Activated CD4-positive, alpha-beta T cell treated with anti-CD3 and anti-CD28 coated beads for 4 hours (primary cell): Measurements from ENCODE around the gene APOOL.
"Not testable (repeated sequence)": the region's sequence is repeated elsewhere in the genome, so short reads cannot be mapped to it uniquely, and the experiment has no call there.

Experiments used
- DNase-seq, 2 donors: peaks; one replicate each; pipeline ENCODE4 v3.0.0-alpha.2; 2020

The APOOL gene, protein sequence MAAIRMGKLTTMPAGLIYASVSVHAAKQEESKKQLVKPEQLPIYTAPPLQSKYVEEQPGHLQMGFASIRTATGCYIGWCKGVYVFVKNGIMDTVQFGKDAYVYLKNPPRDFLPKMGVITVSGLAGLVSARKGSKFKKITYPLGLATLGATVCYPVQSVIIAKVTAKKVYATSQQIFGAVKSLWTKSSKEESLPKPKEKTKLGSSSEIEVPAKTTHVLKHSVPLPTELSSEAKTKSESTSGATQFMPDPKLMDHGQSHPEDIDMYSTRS

DNA sequence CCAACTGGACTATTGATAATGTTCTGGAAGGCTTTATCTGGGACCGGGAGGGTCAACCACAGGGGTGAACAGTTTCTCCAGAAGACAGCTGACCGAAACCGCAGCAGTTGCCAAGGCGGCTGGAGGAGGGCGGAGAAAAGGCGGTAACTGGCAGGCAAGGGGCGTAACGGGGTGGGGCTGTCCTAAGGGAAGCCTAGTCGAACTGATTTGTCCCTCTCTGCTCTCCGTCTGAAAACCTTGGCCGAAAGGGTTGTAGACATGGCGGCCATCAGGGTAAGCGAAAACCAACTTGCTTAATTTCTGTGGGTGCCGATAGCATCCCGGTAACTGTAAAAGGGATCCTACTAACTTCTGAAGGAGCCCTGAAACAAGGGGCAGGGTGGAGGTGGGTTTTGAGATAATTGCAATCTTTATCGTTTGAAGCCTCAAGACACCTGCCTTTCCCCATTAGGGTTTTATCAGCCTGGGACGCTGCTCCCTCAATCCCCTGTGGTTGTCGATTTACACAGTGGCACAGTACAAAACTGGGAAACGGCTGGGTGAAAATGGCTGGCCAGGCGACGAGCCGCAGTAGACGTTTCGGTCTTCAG is at the start of gene APOOL:
Gene APOOL, plus strand, starts transcription at position 223 of the 590 bp plus-strand sequence. Its CDS starts 36 bp downstream, at position 259.
- DNase-seq, result peak; percentile 67

DNA sequence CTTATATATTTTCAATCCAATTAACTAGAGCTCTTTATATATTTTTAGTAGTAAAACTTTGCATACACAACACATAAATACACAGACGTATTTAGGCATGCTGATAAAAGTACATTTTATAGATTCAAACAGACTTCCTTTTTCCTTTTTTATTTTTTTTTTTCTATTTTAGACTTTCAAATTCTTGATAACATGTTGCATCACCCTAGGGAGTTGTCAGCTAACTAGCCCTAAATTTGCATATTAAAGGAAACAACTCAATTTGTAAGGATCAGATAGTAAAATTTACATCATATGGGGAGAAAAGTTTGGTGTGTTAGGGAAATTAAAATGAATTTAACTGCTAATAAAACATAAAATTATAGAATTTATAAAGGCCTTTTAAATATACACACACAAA is 47.4 kb upstream of the APOOL start:
- DNase-seq, result no peak

DNA sequence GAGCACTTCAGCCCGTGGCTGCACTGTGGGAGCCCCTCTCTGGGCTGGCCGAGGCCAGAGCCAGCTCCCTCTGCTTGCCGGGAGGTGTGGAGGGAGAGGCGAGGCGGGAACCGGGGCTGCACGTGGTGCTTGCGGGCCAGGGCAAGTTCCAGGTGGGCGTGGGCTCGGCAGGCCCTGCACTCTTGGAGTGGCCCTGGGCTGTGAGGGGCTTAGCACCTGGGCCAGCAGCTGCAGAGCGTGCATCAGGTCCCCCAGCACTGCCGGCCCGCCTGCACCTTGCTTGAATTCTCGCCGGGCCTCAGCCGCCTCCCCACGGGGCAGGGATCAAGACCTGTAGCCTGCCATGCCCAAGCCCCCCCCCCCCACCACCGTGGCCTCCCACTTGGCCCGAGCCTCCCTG is 28.9 kb upstream of the APOOL start:
- DNase-seq, result no peak

DNA sequence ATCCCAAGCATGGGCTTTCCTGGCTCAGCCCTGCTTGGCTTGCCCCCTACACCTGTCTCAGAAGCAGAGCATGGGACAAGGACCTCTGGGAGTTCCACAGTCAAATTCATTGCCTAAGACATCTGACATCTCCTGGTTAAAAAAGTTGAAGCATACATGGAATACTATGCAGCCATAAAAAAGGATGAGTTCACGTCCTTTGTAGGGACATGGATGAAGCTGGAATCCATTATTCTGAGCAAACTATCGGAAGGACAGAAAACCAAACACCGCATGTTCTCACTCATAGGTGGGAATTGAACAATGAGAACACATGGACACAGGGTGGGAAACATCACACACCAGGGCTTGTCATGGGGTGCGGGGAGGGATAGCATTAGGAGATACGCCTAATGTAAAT is 11.9 kb upstream of the APOOL start:
- DNase-seq, result not testable (repeated sequence)

DNA sequence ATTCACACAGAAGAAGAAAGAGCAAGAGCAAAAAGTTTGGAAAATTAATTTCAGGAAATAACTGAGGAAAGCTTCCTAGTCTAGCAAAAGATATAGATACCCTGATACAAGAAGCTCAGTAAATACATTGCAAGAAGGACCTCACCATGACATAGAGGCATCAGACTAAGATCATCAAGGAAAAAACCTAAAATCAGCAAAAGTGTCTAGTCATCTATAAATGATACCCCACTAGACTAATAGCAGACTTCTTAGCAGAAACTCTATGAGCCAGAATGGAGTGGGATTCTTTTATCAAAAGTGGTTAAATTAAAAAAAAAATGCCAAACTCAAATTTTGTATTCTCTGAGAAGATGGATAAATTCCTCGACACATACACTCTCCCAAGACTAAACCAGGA is 10.5 kb upstream of the APOOL start:
- no peak for DNase-seq

DNA sequence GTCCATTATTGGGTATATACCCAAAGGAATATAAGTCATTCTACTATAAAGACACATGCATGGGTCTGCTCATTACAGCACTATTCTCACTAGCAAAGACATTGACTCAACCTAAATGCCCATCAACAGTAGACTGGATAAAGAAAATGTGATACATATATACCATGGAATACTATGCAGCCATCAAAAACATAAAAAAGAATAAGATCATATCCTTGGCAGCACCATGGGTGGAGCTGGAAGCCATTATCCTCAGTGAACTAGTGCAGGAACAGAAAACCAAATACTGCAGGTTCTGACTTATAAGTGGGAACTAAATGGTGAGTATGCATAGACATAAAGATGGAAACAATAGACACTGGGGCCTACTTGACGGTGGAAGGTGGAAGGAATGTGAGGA is 2.3 kb upstream of the APOOL start:
- DNase-seq, result no peak

DNA sequence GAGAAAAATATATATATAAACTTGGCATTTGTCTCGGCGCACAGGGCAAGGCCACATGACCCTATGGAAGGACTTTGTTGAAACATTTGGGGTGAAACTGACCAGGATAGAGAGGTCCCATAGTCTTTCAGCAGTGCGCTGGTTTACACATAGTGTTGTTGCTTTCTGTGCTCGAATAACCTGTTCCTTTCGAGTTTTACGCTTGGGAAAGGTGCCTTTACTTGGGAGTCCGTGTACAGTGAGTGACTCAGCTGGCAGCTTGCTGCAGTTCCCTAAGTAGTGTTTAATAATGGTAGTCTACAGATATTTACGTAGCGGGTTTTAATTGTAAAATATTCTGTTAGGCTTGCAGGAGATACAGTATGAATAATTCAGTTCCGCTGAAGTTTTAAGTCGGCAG is 578 bp downstream of the APOOL start:
- DNase-seq, result no peak

DNA sequence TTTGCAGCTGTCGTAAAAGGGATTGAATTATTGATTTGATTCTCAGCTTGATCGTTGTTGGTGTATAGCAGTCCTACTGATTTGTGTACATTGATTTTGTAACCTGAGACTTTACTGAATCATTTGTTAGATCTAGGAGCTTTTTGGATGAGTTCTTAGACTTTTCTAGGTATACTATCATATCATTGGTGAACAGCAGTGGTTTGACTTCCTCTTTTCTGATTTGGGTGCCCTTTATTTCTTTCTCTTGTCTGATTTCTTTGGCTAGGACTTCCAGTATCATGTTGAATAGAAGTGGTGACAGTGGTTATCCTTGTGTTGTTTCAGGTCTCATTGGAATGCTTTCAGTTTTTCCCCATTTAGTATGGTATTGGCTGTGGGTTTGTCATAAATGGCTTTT is 8.4 kb downstream of the APOOL start:
- DNase-seq, result no peak

DNA sequence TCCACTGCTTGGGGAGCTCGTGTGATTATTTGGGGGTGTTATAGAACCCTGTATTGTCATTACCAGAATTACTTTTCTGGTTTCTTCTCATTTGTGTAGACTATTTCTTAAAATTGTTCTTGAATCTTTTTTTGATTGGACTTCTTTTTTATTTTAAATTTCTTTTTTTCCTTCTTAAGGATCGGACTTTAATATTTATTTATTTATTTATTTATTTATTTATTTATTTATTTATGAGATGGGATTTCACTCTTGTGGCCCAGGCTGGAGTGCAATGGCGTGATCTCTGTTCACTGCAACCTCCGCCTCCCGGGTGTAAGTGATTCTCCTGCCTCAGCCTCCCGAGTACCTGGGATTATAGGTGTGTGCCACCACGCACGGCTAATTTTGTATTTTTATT is 11.7 kb downstream of the APOOL start:
- not testable (repeated sequence) for DNase-seq

DNA sequence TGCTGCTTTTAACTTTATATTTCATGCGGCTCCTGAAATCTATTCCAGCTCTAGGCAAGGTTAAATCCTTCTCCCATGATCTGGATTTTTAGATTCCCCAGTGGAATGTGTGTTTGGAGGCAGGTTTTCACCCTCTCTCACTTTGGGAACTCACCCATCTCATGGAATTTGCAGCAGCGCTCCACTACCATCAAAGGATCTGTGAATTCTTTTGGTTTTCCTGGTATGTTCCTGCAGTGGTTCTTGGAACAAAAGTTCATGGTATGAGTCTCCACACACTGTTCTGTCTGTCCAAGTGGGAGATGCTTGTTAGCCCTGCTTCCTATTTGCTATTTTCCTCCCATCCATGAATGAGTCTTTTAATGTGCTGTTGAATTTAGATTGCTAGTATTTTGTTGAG is 14.0 kb downstream of the APOOL start:
- no peak for DNase-seq

DNA sequence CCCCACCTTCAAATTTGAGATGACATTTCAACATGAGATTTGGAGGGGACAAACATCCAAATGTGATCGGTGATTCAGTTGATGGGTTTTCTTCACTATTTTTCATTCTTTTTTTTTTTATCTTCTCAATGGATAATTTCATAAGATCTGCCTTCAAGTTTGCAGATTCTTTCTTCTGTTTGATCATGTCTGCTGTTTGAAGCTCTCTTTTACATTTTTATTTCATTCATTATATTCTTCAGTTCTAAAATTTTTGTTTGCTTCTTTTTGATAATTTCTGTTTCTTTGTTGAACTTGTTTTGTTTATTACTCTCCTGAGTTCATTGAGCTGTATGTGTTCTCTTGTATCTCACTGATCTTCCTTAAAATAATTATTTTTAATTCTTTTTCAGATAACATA is 14.8 kb downstream of the APOOL start:
- DNase-seq, result no peak

DNA sequence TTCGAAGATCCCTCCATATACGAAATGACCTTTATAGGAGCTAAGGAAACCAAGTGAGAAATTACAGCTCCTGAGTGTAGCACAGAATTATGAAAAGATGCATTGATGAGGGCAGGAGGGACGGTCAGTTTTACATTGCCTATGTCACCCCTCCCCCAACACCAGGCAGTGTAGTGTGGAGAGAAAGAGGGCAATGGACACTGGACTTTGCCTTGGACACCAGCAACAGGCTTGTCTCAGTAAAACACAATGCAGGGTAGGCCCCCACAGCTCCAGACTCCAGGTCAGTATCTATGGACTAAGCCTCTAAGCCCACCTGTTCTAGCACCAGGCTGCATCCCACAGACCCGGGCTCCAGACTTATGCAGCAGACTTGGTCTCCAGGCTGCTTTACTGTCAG is 16.5 kb downstream of the APOOL start:
- no peak for DNase-seq

DNA sequence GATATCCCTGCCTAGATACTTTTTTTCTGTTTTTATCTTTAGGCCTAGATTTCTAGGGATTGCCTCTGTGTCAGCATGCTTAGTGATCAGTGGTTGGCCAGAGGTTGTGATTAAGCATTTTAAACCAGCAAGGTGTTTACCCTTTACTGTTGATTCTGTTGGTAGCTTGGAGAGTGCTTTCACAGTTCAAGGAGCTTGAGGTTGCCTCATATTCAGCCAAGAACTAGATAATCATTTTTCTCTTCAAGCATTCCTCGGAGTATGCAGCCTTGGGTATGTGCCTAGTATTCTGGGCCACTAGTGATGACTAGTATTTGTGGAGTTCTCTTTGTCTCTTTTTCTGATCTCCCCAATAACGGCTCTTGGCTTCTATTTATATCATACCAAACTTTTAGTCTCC is 20.4 kb downstream of the APOOL start:
- no peak for DNase-seq

DNA sequence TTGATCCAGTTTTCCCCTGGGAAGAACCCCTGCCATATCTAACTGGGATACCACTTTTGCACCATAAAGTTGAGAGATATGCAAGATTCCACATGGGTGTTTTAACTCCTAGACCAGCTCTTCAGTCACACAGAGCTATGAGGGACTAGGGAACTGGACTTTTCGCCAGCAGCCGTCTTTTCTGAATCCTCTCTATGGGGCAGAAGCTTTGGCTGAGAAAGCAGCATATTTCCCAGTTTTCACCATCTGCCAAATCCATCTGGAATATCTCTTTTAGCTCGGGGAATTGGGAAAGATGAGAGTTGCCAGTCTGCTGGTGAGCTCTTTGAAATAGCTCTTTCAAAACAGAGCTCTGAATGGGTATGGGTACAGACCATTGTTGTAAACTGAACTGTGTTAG is 20.9 kb downstream of the APOOL start:
- DNase-seq, result no peak

DNA sequence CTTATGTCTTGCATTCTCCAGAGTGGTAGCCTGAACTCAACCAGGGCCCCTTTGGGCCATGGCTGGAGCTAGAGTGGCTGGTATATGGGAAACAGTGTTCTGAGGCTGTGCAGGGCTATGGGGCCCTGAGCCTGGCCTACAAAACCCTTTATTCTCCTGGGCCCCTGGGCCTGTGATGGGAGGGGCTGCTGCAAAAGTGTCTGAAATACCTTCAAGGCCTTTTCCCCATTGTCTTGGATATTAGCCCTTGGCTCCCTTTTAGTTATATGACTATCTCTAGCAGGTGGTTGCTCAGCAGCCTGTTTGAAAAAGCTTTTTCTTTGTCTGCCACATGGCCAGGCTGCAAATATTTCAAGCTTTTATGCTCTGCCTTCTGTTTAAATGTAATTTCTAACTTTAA is 22.5 kb downstream of the APOOL start:
- no peak for DNase-seq

DNA sequence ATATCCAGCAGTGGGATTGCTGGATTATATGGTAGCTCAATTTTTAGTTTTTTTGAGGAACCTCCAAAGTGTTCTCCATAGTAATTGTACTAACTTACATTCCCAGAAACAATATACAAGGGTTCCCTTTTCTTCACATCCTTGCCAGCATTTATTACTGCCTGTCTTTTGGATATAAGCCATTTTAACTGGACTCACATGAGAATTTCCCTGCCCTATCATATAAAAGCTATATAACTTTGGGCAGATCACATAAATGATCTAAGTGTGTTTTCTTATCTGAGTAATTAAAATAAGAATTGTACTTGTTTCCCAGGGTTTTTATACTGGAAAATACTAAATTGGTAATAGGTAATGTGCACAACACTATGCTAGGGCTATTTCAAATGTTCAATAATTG is 25.4 kb downstream of the APOOL start:
- no peak for DNase-seq

DNA sequence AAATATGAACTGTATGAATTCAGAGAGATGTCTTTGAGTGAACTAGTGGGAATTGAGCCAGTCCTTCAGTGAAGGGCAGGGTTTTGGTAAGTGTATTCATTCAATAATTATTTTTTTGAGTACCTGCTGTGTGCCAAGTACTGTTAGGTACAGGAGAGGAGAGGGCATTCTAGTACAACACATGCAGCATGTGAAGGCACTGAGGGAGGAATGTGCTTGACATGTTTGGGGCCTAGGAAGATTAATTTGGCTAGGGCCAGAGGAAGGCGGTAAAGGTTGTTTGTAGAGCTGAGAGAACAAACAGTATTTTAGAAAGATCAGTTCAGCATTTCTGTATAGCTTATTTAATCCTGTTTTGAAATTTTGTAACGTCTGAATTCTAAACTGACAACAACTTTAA is 27.8 kb downstream of the APOOL start:
- DNase-seq, result no peak

DNA sequence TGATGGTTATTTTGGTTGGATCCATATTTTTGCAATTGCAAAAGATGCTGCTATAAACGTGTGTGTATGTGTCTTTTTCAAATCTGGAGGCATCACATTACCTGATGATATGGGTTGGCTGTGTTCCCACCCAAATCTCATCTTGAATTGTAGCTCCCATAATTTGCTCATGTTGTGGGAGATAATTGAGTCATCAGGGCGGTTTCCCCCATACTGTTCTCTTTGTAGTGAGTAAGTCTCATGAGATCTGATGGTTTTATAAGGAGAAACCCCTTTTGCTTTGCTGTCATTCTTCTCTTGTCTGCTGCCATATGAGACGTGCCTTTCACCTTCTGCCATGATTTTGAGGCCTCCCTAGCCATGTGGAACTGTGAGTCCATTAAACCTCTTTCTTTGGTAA is 33.4 kb downstream of the APOOL start:
- DNase-seq, result no peak

DNA sequence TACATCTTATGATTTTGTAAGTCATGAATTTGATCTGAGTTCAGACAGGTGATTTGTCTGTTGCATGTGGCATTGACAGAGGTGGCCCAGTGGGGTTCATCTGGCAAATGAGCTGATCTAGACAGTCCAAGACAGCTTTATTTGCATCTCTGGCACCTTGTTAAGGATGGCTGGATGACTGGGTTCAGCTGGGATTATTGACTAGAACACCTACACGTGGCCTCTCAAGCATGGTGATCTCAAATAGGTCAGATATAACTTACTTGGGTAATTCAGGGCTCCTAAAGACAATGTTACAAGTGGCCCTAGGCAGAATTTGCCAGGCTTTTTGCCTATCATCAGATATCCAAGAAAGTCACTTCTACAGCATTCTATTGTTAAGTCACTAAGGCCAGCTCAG is 48.0 kb downstream of the APOOL start:
- no peak for DNase-seq

DNA sequence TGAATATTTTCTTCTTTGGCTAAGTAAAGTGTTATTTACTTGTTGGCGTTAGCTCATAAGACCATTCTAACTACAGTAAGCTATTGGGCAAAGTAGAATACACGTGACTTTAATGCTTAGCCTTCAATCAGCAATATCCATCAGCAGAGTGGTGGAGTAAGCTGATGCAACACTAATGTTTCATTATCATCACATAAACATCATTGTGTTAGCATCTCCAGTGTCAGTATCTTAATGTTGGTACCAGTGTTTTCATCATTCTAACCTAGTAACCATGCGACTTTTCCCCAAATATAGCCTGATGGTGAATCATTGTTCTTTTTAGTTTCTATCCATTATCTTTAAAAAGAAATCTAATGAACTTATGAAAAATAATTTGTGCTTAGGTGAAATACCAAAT is 48.5 kb downstream of the APOOL start:
- DNase-seq, result no peak

DNA sequence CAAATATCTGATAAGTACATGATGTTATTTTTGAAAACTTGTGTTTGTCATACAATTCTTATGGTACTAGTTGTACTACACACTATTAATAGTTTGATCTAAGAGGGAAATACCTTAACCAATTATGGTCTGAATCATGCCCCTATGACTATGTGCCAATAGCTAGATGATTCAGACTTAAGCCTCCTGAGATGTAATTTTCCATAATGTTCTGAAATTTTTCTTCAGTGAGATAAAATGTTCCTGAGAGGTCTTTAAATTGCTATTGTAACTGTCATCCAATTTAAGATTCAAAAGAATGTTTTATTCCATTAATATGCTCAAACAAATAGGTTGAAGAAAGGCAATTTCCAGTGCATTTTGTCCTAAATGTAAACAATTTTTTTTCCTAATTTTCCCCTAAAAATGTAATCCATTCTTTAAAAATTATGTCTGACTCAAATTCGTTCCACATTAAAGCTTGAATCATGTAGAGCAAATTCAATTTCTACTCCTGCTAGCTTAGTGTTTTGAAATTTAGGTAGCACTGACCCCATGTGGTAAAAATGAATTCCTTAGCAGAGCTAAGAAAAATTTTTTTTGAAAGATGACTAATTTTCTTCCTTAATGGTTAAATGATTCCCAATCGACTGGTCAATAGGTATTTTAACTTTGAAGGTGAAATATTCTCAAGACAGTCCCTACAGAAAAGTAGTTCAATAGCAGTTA is 49.1 kb downstream of the APOOL start:
- DNase-seq, result no peak

DNA sequence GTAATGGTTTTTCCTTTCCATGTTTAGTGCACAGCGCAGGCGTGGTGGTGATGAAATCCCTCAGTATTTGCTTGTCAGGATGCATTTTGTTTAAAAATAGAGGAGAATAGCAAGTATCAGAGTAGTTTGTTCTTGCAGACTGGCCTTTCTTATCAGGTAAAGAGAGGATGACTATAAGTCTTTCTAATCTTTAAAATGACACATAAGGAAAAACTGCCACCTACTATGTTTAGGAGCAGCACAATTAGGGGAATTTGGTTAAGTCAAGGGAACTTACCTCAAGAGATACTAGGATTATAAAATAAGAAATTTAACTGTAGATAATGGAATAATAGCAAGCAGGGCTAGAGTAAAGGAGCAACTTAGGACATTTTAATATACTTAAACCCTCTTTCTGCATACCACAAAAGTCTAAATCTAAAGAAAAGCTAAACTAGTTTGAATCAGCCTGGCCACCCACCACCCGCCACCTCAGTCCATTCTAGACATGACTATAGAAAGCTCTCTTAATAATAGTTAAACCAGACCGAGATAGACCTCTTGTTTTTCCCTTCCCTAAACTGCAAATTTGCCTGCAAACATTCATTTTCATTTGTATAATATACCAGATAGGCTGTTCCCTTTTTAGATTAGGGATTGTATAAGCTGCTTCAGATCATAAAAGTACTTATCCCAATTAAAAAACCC is 62.0 kb downstream of the APOOL start:
- DNase-seq, result no peak

DNA sequence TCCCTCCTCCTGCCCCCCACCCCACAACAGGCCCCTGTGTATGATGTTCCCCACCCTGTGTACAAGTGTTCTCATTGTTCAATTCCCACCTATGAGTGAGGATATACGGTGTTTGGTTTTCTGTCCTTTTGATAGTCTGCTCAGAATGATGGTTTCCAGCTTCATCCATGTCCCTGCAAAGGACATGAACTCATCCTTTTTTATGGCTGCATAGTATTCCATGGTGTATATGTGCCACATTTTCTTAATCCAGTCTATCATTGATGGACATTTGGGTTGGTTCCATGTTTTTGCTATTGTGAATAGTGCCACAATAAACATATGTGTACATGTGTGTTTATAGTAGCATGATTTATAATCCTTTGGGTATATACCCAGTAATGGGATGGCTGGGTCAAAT is 73.6 kb downstream of the APOOL start:
- not testable (repeated sequence) for DNase-seq
